ENCODE measurements around the gene EPHB2. TPM values are rescaled to one million over a fixed set of nuclear protein-coding genes. Genes with fewer than 3 reads are reported as not detected.

Gene EPHB2
- total RNA-seq, 3 donors from 2014 or later, result 22.7 to 76.7 (median 70.8) TPM

DNA sequence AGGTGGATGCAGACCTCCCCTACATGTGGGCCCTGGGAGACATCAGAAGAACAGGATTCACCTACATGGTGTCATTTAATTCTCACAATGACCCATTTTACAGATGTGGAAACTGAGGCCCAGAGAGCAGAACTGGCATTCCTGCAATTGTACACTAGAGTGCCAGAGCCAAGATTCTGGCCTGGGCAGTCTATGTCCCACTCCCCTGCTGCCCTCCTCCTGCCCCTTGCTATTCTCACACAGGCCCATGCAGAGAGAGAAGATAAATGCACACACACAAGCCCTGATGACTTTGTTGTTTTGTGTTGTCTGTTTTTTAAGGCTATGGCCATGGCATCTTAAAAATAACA, 64.2 kb downstream of the EPHB2 start:
- intact Hi-C loops (cut with DNase I, micrococcal nuclease), result no loop called here
- H3K36me3 ChIP-seq (ENCODE audit: low read depth), result no peaks in the 10 kb centered on the region
- peaks cover 6% of the 10 kb centered on the region for H3K4me1 ChIP-seq (ENCODE audit: low read depth)
- DNase-seq (no peak), ATAC-seq (no peak)
- TF ChIP-seq, protein P1, sequence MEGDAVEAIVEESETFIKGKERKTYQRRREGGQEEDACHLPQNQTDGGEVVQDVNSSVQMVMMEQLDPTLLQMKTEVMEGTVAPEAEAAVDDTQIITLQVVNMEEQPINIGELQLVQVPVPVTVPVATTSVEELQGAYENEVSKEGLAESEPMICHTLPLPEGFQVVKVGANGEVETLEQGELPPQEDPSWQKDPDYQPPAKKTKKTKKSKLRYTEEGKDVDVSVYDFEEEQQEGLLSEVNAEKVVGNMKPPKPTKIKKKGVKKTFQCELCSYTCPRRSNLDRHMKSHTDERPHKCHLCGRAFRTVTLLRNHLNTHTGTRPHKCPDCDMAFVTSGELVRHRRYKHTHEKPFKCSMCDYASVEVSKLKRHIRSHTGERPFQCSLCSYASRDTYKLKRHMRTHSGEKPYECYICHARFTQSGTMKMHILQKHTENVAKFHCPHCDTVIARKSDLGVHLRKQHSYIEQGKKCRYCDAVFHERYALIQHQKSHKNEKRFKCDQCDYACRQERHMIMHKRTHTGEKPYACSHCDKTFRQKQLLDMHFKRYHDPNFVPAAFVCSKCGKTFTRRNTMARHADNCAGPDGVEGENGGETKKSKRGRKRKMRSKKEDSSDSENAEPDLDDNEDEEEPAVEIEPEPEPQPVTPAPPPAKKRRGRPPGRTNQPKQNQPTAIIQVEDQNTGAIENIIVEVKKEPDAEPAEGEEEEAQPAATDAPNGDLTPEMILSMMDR (IDR thresholded peaks at IDR 0.05), result no peak
- no peaks in the 10 kb centered on the region for H3K9me3 ChIP-seq
- no peak overlapping the region for H3K4me3 ChIP-seq

DNA sequence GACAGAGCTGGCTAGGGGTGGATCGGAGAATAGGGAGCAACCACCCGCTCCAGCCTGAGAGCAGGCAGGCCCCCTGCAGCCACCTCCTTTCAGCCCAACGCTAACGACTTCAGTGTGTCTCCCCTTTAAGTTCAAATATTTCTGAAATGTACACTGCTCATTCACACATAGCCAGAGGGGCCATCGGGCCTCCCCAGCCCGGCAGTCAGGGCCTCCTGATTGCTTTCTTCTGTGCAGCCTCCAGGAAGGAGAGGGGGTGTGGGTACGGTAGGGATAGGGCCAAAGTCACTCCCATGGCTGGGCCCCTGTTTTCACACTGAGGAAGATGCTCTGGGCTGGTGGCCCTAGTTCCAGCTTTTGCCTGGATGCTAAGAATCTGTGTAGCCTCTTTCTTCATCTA, 64.8 kb downstream of the EPHB2 start:
- Histone ChIP-seq H3K4me1 (ENCODE audit: low read depth) (peaks cover 6% of the 10 kb centered on the region), H3K4me3 (no peak overlapping the region), H3K36me3 (ENCODE audit: low read depth) (no peaks in the 10 kb centered on the region), H3K9me3 (no peaks in the 10 kb centered on the region)
- DNase-seq, result no peak
- no peak for ATAC-seq
- intact Hi-C loops (cut with DNase I, micrococcal nuclease), result no loop called here
- TF ChIP-seq, protein P1 (IDR thresholded peaks at IDR 0.05), result no peak

DNA sequence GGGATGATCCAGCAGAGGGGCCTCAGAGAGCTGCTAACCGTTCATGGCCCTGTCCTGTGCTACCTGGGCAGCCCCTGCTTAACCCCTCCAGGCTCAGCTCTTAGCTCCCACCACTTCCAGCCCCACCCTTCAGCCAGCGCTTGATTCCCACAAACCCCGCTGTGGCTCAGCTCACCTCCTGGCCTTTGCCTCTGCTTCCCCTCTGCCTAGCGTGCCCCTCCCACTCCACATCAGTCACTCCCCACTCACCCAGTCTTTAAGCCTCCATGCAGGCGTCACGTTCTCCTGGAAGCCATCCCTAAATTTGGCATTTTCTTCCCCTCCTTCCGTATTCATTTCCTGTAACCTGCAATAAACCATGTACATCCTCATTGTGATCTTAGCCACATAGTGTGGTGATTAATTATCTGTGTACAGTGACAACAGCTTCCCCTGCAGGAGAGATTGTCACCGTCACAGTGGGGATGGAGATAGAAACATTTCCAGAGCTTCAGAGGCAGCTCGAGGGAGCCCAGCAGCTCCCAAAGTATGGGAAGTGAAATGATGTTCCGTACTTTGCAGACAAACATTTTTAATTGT, 65.5 kb downstream of the EPHB2 start:
- peaks cover 6% of the 10 kb centered on the region for H3K4me1 ChIP-seq (ENCODE audit: low read depth)
- no peaks in the 10 kb centered on the region for H3K36me3 ChIP-seq (ENCODE audit: low read depth)
- no peak for ATAC-seq
- TF ChIP-seq, protein P1 (IDR thresholded peaks at IDR 0.05), result no peak
- H3K9me3 ChIP-seq, result no peaks in the 10 kb centered on the region
- no peak overlapping the region for H3K4me3 ChIP-seq
- DNase-seq, result no peak
- intact Hi-C loops (cut with DNase I, micrococcal nuclease), result no loop called here

DNA sequence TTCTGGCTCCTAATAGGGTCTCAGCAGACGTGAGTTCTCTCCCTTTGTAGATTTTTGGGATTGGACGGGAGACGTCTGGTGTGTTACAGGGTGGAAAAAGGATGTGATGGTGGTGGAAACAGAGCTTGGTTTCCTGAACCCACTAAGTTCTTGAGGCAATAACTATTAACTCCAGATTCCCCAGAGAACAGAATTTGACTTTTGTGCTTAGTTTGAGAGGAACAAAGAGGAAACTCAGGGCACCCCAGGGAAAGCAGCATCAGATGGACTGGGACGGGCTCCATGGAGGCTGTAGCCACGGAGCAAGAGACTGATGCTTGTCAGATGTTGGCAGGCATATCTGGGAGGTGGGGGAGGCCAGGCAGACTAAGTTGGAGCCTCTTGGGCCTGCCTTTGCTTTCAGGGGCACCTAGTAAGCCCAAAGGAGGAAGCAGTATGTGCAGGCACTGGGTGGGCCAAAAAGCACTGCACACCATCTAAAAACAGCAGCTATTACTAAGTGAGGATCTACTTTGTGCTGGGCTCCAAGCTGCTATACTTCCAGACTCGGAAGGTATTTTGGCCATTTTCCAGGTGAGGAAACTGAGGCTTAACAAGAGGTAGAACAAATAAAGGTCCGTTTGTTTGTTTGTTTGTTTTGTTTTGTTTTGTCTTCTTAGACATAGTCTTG, 66.9 kb downstream of the EPHB2 start:
- H3K4me3 ChIP-seq, result no peak overlapping the region
- no peak for DNase-seq
- ATAC-seq, result no peak
- no peaks in the 10 kb centered on the region for H3K9me3 ChIP-seq
- intact Hi-C loops (cut with DNase I, micrococcal nuclease), result no loop called here
- H3K36me3 ChIP-seq (ENCODE audit: low read depth), result no peaks in the 10 kb centered on the region
- H3K4me1 ChIP-seq (ENCODE audit: low read depth), result peaks cover 6% of the 10 kb centered on the region
- TF ChIP-seq, protein P1 (IDR thresholded peaks at IDR 0.05), result no peak

DNA sequence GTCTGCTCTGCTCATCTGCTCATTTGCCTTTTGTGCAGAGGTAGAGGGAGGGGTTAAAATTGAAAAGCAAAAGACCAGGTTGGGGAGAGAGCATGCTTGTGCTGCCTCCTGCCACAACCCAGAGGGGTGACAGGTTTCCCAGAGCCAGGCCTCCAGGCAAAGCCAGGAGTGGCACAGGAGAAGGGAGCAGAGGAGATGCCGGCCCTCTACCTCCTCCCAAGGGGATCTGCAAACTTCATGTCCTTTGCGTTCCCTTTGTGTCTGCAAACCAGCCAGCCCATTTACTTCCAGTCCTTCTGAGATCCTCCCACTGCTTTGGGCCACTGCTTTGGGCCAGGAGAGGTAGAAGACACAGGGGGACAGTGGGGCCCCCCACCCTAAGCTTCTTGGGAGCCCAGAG, 67.8 kb downstream of the EPHB2 start:
- Histone ChIP-seq H3K9me3 (no peaks in the 10 kb centered on the region), H3K4me3 (no peak overlapping the region), H3K36me3 (ENCODE audit: low read depth) (no peaks in the 10 kb centered on the region), H3K4me1 (ENCODE audit: low read depth) (peaks cover 3% of the 10 kb centered on the region)
- TF ChIP-seq, protein P1 (IDR thresholded peaks at IDR 0.05), result no peak
- DNase-seq (no peak), ATAC-seq (no peak)
- intact Hi-C loops (cut with DNase I, micrococcal nuclease), result no loop called here
